K562 (cell line): ENCODE results near the gene MYL6B. TPM values are rescaled to one million over a fixed set of nuclear protein-coding genes. Genes with fewer than 3 reads are reported as not detected.
A peak's percentile ranks its signal among the peaks of the same experiment; 100 is the strongest.

Source experiments
- ASH1L ChIP-seq: fragments of 450-650 bp; IDR thresholded peaks from 2 replicates; pipeline ENCODE4 v1.6.1; 2018; ENCODE audit warnings: borderline replicate concordance, mild to moderate bottlenecking, low read depth; ENCODE audit not compliant: partially characterized antibody
- ESRRA ChIP-seq: fragments of 450-650 bp; IDR thresholded peaks from 2 replicates; pipeline ENCODE4 v1.6.1; 2014; ENCODE audit warnings: low read depth, mild to moderate bottlenecking, moderate library complexity, borderline replicate concordance
- FOXJ2 ChIP-seq: fragments of 200-800 bp; sonication (Bioruptor generic); IDR thresholded peaks from 2 replicates; pipeline ENCODE4 v1.6.1; 2016; ENCODE audit warnings: missing genetic modification characterization, missing compliant biosample characterization
- HEY1 ChIP-seq: fragments of 250-450 bp; sonication (Bioruptor Pico); IDR thresholded peaks from 2 replicates; pipeline ENCODE4 v1.5.0; 2020; ENCODE audit warnings: mild to moderate bottlenecking, moderate library complexity, borderline replicate concordance
- ILK ChIP-seq: fragments of 450-650 bp; IDR thresholded peaks from 2 replicates; pipeline ENCODE4 v1.6.1; 2016; ENCODE audit warnings: missing genetic modification characterization, low read depth, mild to moderate bottlenecking, missing compliant biosample characterization, moderate library complexity, borderline replicate concordance
- KAT7 ChIP-seq: sonication (generic); formaldehyde crosslinking; IDR thresholded peaks from 2 replicates; pipeline ENCODE4 v1.8.0; 2022; ENCODE audit warnings: missing genetic modification reagents, mild to moderate bottlenecking, borderline replicate concordance
- MTA3 ChIP-seq: fragments of 450-650 bp; formaldehyde crosslinking; IDR thresholded peaks from 2 replicates; pipeline ENCODE4 v1.6.1; 2017; ENCODE audit warnings: mild to moderate bottlenecking, borderline replicate concordance
- PML ChIP-seq: IDR thresholded peaks from 2 replicates; pipeline ENCODE4 v1.6.1; 2012; ENCODE audit warnings: low read length, inconsistent platforms
- RCOR1 ChIP-seq, 2 experiments: IDR thresholded peaks; 2 replicates each; pipeline ENCODE4 v1.6.1; 2012; ENCODE audit warnings: low read depth in 2 of 2, low read length in 2 of 2, borderline replicate concordance in 1 of 2, improper control_type of control experiment in 1 of 2
- SMC3 ChIP-seq: conservative IDR thresholded peaks from 2 replicates; pipeline ENCODE4 v1.6.1; 2011; ENCODE audit warnings: low read depth, low read length, improper control_type of control experiment; ENCODE audit not compliant: insufficient read depth
- SP1 ChIP-seq: sonication (generic); formaldehyde crosslinking; IDR thresholded peaks from 2 replicates; pipeline ENCODE4 v1.8.1; 2022; ENCODE audit warnings: mild to moderate bottlenecking, missing genetic modification reagents
- XRCC5 ChIP-seq: fragments of 200-400 bp; formaldehyde crosslinking; IDR thresholded peaks from 2 replicates; pipeline ENCODE4 v1.6.1; 2017; ENCODE audit warnings: low read depth, mild to moderate bottlenecking, low read length
- ZNF695 ChIP-seq: fragments of 450-650 bp; formaldehyde crosslinking; IDR thresholded peaks from 2 replicates; pipeline ENCODE4 v1.4.0; 2020; ENCODE audit warnings: mild to moderate bottlenecking, moderate library complexity
- polyA plus RNA-seq, 8 experiments: library from polyadenylated mRNA; depleted of rRNA in 4 of 8; stranded (reverse) in 5 of 8; unstranded in 3 of 8; fragments of >200 nt; fragmentation: Nextera tagmentation in 2 of 8; fragmentation: Illumina TruSeq in 1 of 8; extraction: Ambion mirVana in 2 of 8; extraction: Trizol in 1 of 8; gene quantifications; 2 replicates each; pipeline versions ENCODE4 v1.2.1 to v1.2.3, GENCODE V29; 2011 to 2014; ENCODE audit warnings: inconsistent platforms in 1 of 8, missing spikeins in 1 of 8
- total RNA-seq, 7 experiments: library from RNA; depleted of rRNA in 6 of 7; stranded (reverse); fragments of >200 nt in 6 of 7; fragmentation: Illumina TruSeq in 2 of 7; extraction: Trizol in 2 of 7; gene quantifications; 2 replicates each; pipeline versions ENCODE4 v1.2.1 to v1.2.3, GENCODE V29; 2011 to 2021; ENCODE audit warnings: low replicate concordance in 1 of 7
- TF ChIP-seq, protein P1 (sequence below), 2 experiments: fragments of 450-650 bp; formaldehyde crosslinking in 1 of 2; IDR thresholded peaks; 2 replicates each; pipeline versions ENCODE4 v1.4.0 to v1.6.1; 2014 to 2020; ENCODE audit warnings: mild to moderate bottlenecking in 2 of 2, borderline replicate concordance in 1 of 2, low read depth in 1 of 2
- TF ChIP-seq, protein P2 (sequence below): fragments of 450-650 bp; IDR thresholded peaks from 2 replicates; pipeline ENCODE4 v1.7.0; 2016; ENCODE audit warnings: borderline replicate concordance

Gene MYL6B
- total and polyA plus RNA-seq, 9 of the 15 experiments (the other 6 are each of a cell fraction or from before 2014, with no cell fraction given) = 42.8 to 77.3 (median 68.6) TPM

DNA sequence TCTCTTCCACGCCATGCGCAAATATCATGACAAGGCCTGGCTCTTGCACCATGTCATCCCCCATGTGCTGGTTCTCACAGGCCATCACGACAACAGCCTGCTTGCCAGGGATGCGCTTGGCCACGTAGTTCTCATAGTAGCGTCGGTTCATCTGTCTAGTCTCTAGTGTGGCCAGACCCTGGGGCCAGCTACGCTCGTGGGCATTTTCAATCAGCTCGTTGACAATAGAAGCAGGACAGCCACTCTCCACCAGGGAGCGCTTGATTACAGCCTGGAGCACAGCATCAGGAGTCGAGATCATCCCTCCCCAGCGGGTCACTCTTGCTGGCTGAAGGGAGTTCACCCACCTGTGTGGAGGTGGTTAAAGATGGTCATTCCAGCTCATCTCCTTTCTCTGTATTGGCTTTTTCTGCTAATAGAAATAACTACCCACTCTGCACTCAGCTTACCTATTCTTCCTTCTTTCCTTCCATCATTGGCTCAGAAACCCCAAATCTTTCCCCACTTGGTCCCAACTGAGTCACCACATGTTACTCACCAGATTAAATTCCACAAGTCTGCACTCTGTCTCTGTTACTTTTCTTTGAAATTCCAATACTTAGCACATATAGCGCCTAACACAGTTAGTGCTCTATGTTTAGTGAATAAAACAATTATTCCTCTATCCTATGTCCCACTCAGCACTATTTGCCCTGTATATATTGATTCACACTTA lies 54.2 kb downstream of the MYL6B start (continued):
- TF ChIP-seq, protein P1, sequence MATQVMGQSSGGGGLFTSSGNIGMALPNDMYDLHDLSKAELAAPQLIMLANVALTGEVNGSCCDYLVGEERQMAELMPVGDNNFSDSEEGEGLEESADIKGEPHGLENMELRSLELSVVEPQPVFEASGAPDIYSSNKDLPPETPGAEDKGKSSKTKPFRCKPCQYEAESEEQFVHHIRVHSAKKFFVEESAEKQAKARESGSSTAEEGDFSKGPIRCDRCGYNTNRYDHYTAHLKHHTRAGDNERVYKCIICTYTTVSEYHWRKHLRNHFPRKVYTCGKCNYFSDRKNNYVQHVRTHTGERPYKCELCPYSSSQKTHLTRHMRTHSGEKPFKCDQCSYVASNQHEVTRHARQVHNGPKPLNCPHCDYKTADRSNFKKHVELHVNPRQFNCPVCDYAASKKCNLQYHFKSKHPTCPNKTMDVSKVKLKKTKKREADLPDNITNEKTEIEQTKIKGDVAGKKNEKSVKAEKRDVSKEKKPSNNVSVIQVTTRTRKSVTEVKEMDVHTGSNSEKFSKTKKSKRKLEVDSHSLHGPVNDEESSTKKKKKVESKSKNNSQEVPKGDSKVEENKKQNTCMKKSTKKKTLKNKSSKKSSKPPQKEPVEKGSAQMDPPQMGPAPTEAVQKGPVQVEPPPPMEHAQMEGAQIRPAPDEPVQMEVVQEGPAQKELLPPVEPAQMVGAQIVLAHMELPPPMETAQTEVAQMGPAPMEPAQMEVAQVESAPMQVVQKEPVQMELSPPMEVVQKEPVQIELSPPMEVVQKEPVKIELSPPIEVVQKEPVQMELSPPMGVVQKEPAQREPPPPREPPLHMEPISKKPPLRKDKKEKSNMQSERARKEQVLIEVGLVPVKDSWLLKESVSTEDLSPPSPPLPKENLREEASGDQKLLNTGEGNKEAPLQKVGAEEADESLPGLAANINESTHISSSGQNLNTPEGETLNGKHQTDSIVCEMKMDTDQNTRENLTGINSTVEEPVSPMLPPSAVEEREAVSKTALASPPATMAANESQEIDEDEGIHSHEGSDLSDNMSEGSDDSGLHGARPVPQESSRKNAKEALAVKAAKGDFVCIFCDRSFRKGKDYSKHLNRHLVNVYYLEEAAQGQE (IDR thresholded peaks at IDR 0.05; ENCODE audit: borderline replicate concordance) = peak; percentile 67; the same call in 1 of the 2 replicates
- TF ChIP-seq, protein P1 (CRISPR knock-in tag; IDR thresholded peaks at IDR 0.05; ENCODE audit: low read depth) = no peak
- TF ChIP-seq ILK (tag) (no peak), KAT7 (CRISPR knock-in tag) (0 out of 2 replicates have a peak, but pooled peaks have one; percentile 64), XRCC5 (no peak), FOXJ2 (no peak), ZNF695 (no peak), MTA3 (no peak), ASH1L (no peak), ESRRA (no peak), SMC3 (peak; percentile 57), SP1 (CRISPR knock-in tag) (no peak), RCOR1 (IDR thresholded peaks at IDR 0.05; ENCODE audit: borderline replicate concordance in 1 of 2, low read depth in 2 of 2, low read length in 2 of 2) (0 out of 4 replicates have a peak, but pooled peaks of 1 of the 2 experiments have one; percentile 53), PML (no peak), HEY1 (CRISPR knock-in tag) (no peak)
- TF ChIP-seq, protein P2, sequence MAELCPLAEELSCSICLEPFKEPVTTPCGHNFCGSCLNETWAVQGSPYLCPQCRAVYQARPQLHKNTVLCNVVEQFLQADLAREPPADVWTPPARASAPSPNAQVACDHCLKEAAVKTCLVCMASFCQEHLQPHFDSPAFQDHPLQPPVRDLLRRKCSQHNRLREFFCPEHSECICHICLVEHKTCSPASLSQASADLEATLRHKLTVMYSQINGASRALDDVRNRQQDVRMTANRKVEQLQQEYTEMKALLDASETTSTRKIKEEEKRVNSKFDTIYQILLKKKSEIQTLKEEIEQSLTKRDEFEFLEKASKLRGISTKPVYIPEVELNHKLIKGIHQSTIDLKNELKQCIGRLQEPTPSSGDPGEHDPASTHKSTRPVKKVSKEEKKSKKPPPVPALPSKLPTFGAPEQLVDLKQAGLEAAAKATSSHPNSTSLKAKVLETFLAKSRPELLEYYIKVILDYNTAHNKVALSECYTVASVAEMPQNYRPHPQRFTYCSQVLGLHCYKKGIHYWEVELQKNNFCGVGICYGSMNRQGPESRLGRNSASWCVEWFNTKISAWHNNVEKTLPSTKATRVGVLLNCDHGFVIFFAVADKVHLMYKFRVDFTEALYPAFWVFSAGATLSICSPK = no peak
